Measurements from ENCODE around the gene SLC4A11. TPM values are rescaled to one million over a fixed set of nuclear protein-coding genes. Genes with fewer than 3 reads are reported as not detected.
A peak's percentile ranks its signal among the peaks of the same experiment; 100 is the strongest.

SLC4A11 gene
- total RNA-seq, result 4.2 to 4.9 TPM (median 4.3 TPM) in 3 replicates
- long read RNA-seq, partial matches to known transcripts, result 0 of 5 reads
- long read RNA-seq, other reads (novel, unspliced or antisense), result 4 of 5 reads

GRCh38 chr20:3239026-3239866, at the start of gene SLC4A11:
SLC4A11 (minus strand) TSS chr20:3239190; CDS start chr20:3239137, 53 bp downstream.
- Mint-ChIP-seq H3K9me3 (ENCODE audit: low read depth) (no peaks in the 10 kb centered on the region), H3K36me3 (ENCODE audit: low read depth) (no peaks in the 10 kb centered on the region), H3K4me3 (ENCODE audit: unreplicated experiment) (peak within 1 kb of the TSS; percentile 89), H3K27me3 (ENCODE audit: low read depth) (peaks cover 10% of the 10 kb centered on the region), H3K27ac (ENCODE audit: unreplicated experiment) (no peak within 1 kb of the TSS), H3K4me1 (ENCODE audit: low read depth) (peaks cover 22% of the 10 kb centered on the region)
- no peak for DNase-seq (ENCODE audit: low spot score)
- no peak for TF ChIP-seq CTCF (IDR thresholded peaks at IDR 0.05)

GRCh38 chr20:3283222-3283820, 44.3 kb upstream of the SLC4A11 start:
- peak overlapping the region; percentile 45 for H3K27ac Mint-ChIP-seq (ENCODE audit: unreplicated experiment)

GRCh38 chr20:3282271-3283221, 43.6 kb upstream of the SLC4A11 start:
- H3K4me3 Mint-ChIP-seq (ENCODE audit: unreplicated experiment), result no peak overlapping the region
- DNase-seq (ENCODE audit: low spot score), result no peak
- no peaks in the 10 kb centered on the region for H3K4me1 Mint-ChIP-seq (ENCODE audit: low read depth)
- H3K27me3 Mint-ChIP-seq (ENCODE audit: low read depth), result no peaks in the 10 kb centered on the region
- H3K9me3 Mint-ChIP-seq (ENCODE audit: low read depth), result no peaks in the 10 kb centered on the region
- no peak for TF ChIP-seq CTCF (IDR thresholded peaks at IDR 0.05)
- no peak overlapping the region for H3K27ac Mint-ChIP-seq (ENCODE audit: unreplicated experiment)
- H3K36me3 Mint-ChIP-seq (ENCODE audit: low read depth), result peaks cover 28% of the 10 kb centered on the region

More at GRCh38 chr20:3283222-3283820, 44.3 kb upstream of the SLC4A11 start:
- Mint-ChIP-seq H3K27me3 (ENCODE audit: low read depth) (no peaks in the 10 kb centered on the region), H3K4me3 (ENCODE audit: unreplicated experiment) (no peak overlapping the region), H3K4me1 (ENCODE audit: low read depth) (no peaks in the 10 kb centered on the region), H3K9me3 (ENCODE audit: low read depth) (no peaks in the 10 kb centered on the region), H3K36me3 (ENCODE audit: low read depth) (peaks cover 25% of the 10 kb centered on the region)
- DNase-seq (ENCODE audit: low spot score), result no peak
- no peak for TF ChIP-seq CTCF (IDR thresholded peaks at IDR 0.05)

GRCh38 chr20:3281437-3281836, 42.4 kb upstream of the SLC4A11 start:
- no peak for DNase-seq (ENCODE audit: low spot score)
- no peaks in the 10 kb centered on the region for H3K9me3 Mint-ChIP-seq (ENCODE audit: low read depth)
- no peak overlapping the region for H3K4me3 Mint-ChIP-seq (ENCODE audit: unreplicated experiment)
- H3K4me1 Mint-ChIP-seq (ENCODE audit: low read depth), result peaks cover 11% of the 10 kb centered on the region
- no peak for TF ChIP-seq CTCF (IDR thresholded peaks at IDR 0.05)
- H3K27ac Mint-ChIP-seq (ENCODE audit: unreplicated experiment), result no peak overlapping the region
- H3K27me3 Mint-ChIP-seq (ENCODE audit: low read depth), result no peaks in the 10 kb centered on the region
- H3K36me3 Mint-ChIP-seq (ENCODE audit: low read depth), result peaks cover 34% of the 10 kb centered on the region

All from chondrocyte (in vitro differentiated cells).